ENCODE measurements around the gene PPP4R2.
A peak's percentile ranks its signal among the peaks of the same experiment; 100 is the strongest.

The PPP4R2 gene

DNA sequence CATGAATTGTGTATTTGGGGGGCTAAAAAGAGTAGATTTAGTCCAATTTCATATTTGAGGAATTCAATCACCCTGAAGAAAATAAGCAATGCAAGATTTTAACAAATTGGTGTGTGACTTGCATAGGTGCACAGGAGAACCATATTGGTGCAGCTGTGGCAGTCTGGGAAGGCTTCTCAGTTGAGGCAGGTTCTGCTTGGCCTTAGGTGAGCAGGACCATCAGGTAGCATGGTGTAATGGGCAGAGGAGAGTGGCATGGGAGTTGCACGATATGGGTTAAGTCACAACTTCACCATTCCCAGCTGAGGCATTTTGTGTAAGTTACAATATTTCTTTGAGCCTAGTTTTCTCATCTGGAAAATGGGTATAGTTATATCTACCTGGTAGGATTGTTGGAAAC lies 75.3 kb downstream of the PPP4R2 start:
- no peak for DNase-seq

DNA sequence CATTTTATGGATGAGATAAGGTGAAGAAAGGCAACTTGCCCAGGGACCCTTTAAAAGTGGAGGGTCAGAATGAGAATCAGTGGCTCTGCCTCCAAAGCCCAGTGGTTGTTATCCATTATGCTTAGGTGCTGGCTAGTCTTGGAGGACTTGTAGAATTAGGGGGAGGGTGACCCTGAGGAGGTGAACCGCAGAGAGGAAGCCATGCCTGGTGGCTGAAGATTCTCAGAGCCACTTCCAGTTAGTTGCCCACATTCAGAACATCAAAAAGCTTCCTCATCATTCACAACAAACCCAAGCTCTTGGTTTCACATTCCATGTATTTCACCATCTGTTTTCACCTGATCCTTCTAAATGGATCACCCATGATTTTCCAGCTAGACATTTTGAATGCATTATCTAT lies 76.0 kb downstream of the PPP4R2 start:
- DNase-seq, result no peak

DNA sequence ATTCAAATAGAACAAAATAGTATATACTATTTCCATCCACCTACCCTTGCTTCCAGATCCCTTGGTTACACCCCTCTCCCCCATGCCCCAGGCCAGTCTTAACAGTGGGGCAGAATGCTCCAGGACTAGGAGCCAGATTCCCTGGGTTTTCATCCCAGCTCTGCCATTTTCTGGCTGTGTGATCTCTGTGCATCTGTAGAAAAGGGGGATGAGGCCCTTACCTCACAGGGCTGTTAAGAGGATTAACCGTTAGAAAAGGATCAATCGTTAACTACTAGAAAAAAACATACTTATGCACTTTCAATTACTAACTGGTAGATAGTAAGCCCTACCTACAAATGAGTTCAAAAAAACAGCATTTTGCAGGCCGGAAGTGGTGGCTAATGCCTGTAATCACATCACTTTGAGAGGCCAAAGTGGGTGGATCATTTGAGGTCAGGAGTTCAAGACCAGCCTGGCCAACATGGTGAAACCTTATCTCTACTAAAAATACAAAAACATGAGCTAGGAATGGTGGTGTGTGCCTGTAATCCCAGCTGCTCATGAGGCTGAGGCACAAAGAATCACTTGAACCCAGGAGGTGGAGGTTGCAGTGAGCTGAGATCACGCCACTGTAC lies 76.6 kb downstream of the PPP4R2 start:
- no peak for DNase-seq

DNA sequence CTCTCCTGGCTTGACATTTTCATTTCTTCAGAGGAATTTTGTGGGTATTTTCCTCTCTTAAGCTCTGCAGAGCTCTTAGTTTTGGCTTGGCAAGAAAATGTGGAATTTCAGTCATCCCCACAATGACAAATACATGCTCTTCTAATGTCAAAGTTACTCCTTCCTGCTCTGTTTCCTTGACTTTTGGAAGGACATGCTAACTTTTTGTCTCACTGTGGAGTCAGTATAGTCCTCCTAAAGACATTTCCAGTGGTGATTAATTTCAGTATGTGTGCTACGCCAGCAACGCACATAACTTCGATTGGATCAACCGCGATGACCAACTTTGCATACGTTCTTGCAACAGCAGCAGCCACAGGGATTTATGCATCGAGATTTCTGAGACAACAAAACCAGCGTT lies 78.2 kb downstream of the PPP4R2 start:
- DNase-seq, result no peak

DNA sequence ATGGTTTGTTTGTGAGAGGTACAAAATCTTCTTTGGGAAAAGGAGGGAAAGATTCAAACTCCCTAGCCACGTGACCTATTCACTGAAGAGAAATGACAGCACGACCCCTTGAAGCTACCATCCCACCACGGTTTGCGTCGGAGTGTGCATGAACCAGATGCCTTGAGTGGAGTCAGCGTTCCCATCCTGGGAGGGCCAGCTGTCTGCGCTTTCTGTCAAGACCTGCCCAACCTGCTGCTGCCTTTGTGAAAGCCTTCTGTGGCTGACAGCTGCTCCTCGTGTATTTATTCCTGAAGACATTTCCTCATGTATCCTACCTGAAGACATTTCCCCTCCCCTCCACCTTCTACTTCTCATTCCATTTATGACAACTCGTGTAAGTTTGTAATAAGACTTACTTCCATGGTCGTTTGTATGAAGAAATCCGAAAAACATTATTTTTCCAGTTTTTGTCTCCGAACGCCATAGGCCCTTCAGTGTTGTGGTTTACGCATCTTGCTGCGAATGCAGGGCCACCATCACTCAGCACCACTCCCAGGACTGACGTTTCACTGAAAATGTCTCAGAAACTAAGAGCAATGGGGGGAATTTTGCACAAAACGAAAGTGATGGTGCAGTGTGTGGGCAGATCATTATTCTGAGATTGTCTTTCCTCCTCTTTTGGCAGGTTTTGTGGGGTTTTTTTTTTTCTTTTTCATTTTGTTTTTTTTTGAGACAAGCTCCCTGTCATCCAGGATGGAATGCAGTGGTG lies 83.8 kb downstream of the PPP4R2 start:
- DNase-seq, result no peak

- no peak for DNase-seq
Measured at GRCh38 chr3:73081140-73081539, 84.5 kb downstream of the PPP4R2 start.

GRCh38 chr3:73084170-73084569 lies 87.6 kb downstream of the PPP4R2 start:
- DNase-seq, result no peak

- peak; percentile 20 to 49 for DNase-seq
Measured at GRCh38 chr3:73086071-73086494, 89.5 kb downstream of the PPP4R2 start.

GRCh38 chr3:73094129-73094528 lies 97.5 kb downstream of the PPP4R2 start:
- no peak for DNase-seq

DNA sequence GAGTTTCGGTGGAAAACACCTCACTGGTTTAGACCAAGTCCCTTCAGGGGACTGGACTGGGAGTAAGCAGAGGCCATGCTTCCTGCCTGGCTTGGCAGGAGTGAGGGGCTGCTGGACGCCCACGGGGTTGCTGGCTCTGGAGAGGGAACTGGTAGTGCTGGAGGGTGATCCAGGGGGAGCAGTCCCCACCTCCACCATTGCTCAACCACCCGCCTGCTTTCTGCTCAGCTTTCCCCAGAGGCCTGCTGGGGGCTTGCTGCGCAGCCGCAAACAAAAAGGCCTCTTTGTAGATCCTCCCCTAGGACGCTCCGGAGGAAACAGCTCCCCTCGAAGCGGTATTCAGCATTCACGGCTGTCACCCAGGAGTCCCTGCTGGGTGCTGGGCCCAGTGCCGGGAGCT lies 98.3 kb downstream of the PPP4R2 start:
- DNase-seq, result no peak

GRCh38 chr3:73096169-73096568 lies 99.6 kb downstream of the PPP4R2 start:
- DNase-seq, result no peak

DNA sequence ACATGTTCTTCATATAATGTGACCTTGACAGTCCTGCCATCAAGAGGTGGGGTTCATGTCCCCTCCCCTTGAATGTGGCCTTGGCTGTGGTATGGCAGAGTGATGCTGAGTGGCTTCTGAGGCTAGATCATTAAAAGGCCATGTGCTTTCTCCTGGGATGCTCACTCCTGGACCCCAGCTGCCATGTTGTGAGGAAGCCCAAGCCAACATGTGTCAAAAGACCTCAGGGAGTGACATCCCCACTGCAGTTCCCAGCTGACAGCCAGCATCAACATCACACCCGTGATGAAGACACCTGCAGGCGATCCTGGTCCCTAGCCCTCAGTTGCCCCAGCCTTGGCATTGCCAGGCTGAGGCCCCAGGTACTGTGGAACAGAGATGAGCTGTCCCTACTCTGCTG lies 101.4 kb downstream of the PPP4R2 start:
- DNase-seq, result no peak

DNA sequence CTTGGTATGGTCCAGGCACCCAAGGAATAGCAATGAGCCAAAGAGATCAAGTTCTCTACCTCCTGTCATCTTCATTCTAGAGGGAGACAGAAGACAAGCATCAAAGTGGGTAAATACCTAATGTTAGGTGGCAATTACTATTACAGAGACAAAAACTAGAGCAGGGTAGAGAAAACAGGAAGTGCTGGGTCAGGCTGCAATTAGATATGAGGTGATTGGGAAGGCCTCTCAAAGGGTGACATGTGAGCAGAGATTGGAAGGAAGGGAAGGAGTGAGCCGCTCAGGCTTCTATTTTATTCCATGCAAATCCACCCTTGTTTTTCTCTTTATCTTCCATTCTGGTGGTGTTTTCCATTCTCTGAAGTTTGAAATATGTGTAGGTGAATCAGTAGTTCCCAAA lies 102.3 kb downstream of the PPP4R2 start:
- no peak for DNase-seq

- DNase-seq, result peak; percentile 59 to 71
Measured at GRCh38 chr3:73100741-73101559, 104.3 kb downstream of the PPP4R2 start.

DNA sequence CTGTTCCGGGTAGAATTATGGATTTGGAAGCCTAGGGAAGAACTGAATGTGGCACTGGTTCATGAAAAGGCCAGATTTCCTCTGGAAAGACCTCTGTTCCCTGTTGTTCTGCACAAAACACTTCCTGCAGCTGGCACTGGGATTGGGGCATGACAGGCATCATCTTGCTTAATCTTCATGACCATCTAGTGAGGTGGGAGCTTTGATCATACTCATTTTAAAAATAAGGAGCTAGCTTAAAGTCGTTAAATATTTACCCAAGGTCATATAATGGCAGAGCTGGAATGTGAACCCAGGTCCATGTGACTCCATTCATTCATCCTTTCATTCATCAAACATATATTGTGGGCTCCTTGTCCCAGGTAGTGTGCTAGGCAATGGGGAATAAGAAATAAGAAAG lies 105.3 kb downstream of the PPP4R2 start:
- DNase-seq, result no peak

DNA sequence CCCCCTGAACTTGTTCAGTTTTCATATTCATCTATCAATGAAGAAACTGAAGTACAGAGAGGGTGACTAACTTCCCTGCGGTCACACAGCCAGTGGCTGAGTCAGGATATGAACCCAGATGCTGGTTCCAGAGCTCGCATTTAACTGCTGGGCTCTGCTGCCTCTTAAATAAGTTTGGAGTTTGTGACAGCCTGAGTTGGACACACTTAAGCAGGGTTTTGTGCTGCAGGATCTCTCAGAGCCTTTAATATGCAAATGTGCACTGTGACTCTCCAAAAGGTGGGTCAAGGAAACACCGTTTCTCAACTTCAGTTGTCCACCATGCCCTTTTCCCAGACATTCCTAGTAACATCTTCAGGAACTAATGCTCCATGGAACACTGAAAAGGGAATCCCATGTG lies 110.6 kb downstream of the PPP4R2 start:
- no peak for DNase-seq

DNA sequence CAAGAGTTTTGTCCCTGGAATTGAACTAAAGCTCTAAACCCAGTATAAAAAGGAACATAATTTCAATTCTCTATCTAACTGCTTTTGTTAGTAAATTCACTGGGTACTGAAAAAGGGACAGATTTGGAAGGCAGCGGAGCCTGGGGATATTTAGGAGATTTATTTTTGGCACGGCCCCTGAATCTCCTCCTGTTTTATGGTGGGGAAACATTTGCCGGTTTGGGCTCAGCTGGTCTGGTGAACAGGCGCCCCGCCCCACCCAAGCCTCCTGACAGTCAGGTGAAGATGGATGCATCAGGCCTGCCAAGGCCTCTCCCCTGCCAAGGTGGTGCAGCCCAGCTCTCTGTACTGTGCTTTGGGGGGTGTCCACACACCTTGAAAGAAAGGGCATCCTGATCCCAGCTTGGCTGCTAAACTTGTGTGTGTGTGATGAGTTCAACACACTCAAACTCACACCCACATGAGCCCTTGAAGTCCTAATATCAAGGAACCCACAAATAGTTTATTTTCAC lies 111.1 kb downstream of the PPP4R2 start:
- no peak for DNase-seq

- DNase-seq, result no peak
Measured at GRCh38 chr3:73108750-73109149, 112.1 kb downstream of the PPP4R2 start.

DNA sequence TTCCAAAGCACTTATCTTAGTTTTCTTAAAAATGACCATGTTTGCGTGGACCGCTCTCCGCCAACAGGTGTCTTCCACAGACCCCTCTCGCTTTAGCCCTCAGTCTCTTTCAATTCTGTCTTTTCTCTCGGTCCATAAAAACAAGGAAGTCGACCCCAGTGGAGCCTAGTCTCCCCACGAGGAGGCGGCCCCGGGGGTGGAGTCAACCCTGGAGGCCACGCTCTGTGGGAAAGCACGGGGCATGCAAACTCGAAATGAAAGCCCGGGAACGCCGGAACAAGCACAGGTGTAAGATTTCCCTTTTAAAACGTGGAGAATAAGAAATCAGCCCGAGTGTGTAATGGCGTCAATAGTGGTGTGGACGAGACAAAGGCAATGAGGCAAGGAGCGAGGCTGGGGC lies 113.9 kb downstream of the PPP4R2 start:
- DNase-seq, result no peak

GRCh38 chr3:73114711-73115110 lies 118.1 kb downstream of the PPP4R2 start:
- no peak for DNase-seq

DNA sequence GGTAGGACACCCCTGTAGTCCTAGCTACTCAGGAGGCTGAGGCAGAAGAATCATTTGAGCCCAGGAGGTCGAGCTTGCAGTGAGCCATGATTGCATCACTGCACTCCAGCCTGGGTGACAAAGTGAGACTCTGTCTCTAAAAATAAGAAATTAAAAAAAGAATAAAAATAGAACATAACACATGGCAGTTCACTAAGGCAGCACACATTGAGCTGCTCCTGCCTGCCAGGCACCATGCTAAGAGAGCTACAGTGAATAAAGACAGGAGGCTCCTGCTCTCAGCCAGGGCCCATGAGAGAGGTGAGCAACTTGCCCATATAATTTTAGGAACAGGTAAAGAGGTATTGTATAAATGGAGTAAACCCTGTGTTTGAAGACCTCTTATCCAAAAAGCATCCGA lies 119.2 kb downstream of the PPP4R2 start:
- DNase-seq, result no peak

Measured in CD4-positive, alpha-beta T cell treated with Interleukin-1 beta for 1 hour (primary cell).